Measurements from ENCODE around the gene DNAAF1.
"Not testable (repeated sequence)": the region's sequence is repeated elsewhere in the genome, so short reads cannot be mapped to it uniquely, and the experiment has no call there.

DNAAF1 gene

GRCh38 chr16:84144859-84145639, at the start of gene DNAAF1, which contains the start of gene HSDL1:
Gene DNAAF1, plus strand, starts transcription at chr16:84145308. Its CDS starts 133 bp downstream, at chr16:84145441.
Gene HSDL1, minus strand, starts transcription at chr16:84145177. Its CDS starts 13,856 bp downstream, at chr16:84131321.
- no peaks in the 10 kb centered on the region for H3K9me3 Mint-ChIP-seq
- peak; percentile 94 for DNase-seq
- H3K36me3 Mint-ChIP-seq: peaks cover 3% of the 10 kb centered on the region
- peak within 1 kb of the TSS; percentile 95 for H3K4me3 Mint-ChIP-seq
- CTCF ChIA-PET: interaction anchor here (1.0 kb wide), 1 partner anchor 31 kb away, joined by 3 read pairs; no protein-coding TSS in a partner anchor
- peaks cover 32% of the 10 kb centered on the region for H3K27me3 Mint-ChIP-seq
- H3K27ac Mint-ChIP-seq: peak within 1 kb of the TSS; percentile 86
- H3K4me1 Mint-ChIP-seq: peaks cover 20% of the 10 kb centered on the region

- peaks cover 18% of the 10 kb centered on the region for H3K4me1 Mint-ChIP-seq
- peaks cover 59% of the 10 kb centered on the region for H3K36me3 Mint-ChIP-seq
- H3K27me3 Mint-ChIP-seq: no peaks in the 10 kb centered on the region
- DNase-seq: no peak
- H3K4me3 Mint-ChIP-seq: no peak overlapping the region
- H3K9me3 Mint-ChIP-seq: no peaks in the 10 kb centered on the region
- H3K27ac Mint-ChIP-seq: no peak overlapping the region
- CTCF ChIA-PET: interaction anchor here (1.1 kb wide), 1 partner anchor 80 kb away, joined by 3 read pairs; no protein-coding TSS in a partner anchor
Measured at GRCh38 chr16:84095466-84095865, 49.6 kb upstream of the DNAAF1 start.

GRCh38 chr16:84096447-84097005, 48.6 kb upstream of the DNAAF1 start:
- Mint-ChIP-seq H3K27me3 (no peaks in the 10 kb centered on the region), H3K9me3 (no peaks in the 10 kb centered on the region), H3K36me3 (peaks cover 54% of the 10 kb centered on the region), H3K27ac (no peak overlapping the region), H3K4me1 (peaks cover 15% of the 10 kb centered on the region), H3K4me3 (no peak overlapping the region)
- CTCF ChIA-PET: interaction anchor here (1.1 kb wide), 1 partner anchor 79 kb away, joined by 3 read pairs; no protein-coding TSS in a partner anchor
- no peak for DNase-seq

- H3K27ac Mint-ChIP-seq: no peak overlapping the region
- H3K4me3 Mint-ChIP-seq: no peak overlapping the region
- no peaks in the 10 kb centered on the region for H3K9me3 Mint-ChIP-seq
- H3K36me3 Mint-ChIP-seq: peaks cover 44% of the 10 kb centered on the region
- no peaks in the 10 kb centered on the region for H3K27me3 Mint-ChIP-seq
- peaks cover 19% of the 10 kb centered on the region for H3K4me1 Mint-ChIP-seq
- no peak for DNase-seq
- CTCF ChIA-PET: interaction anchor here (1.7 to 1.9 kb wide), 2 partner anchors 77 to 88 kb away, joined by 5 to 7 read pairs; partner anchors contain the start of gene TAF1C
Measured at GRCh38 chr16:84098939-84099338, 46.2 kb upstream of the DNAAF1 start.

GRCh38 chr16:84103678-84104077, 41.4 kb upstream of the DNAAF1 start:
- CTCF ChIA-PET: no interaction called here
- H3K4me3 Mint-ChIP-seq: no peak overlapping the region
- no peaks in the 10 kb centered on the region for H3K27me3 Mint-ChIP-seq
- no peak for DNase-seq
- H3K36me3 Mint-ChIP-seq: peaks cover 17% of the 10 kb centered on the region
- H3K4me1 Mint-ChIP-seq: peaks cover 18% of the 10 kb centered on the region
- H3K27ac Mint-ChIP-seq: no peak overlapping the region
- H3K9me3 Mint-ChIP-seq: no peaks in the 10 kb centered on the region

- Mint-ChIP-seq H3K27me3 (no peaks in the 10 kb centered on the region), H3K27ac (no peak overlapping the region), H3K36me3 (peaks cover 16% of the 10 kb centered on the region), H3K9me3 (no peaks in the 10 kb centered on the region), H3K4me3 (no peak overlapping the region), H3K4me1 (peaks cover 14% of the 10 kb centered on the region)
- CTCF ChIA-PET: interaction anchor here (1.9 kb wide), 1 partner anchor 17 kb away, joined by 6 read pairs; no protein-coding TSS in a partner anchor
- DNase-seq: no peak
Measured at GRCh38 chr16:84104231-84104630, 40.9 kb upstream of the DNAAF1 start.

- H3K4me3 Mint-ChIP-seq: no peak overlapping the region
- CTCF ChIA-PET: interaction anchor here (1.2 to 1.9 kb wide), 2 partner anchors 18 to 42 kb away, joined by 3 to 6 read pairs; no protein-coding TSS in a partner anchor
- H3K9me3 Mint-ChIP-seq: no peaks in the 10 kb centered on the region
- no peak overlapping the region for H3K27ac Mint-ChIP-seq
- no peak for DNase-seq
- peaks cover 13% of the 10 kb centered on the region for H3K36me3 Mint-ChIP-seq
- peaks cover 4% of the 10 kb centered on the region for H3K4me1 Mint-ChIP-seq
- no peaks in the 10 kb centered on the region for H3K27me3 Mint-ChIP-seq
Measured at GRCh38 chr16:84105301-84105815, 39.8 kb upstream of the DNAAF1 start.

GRCh38 chr16:84105948-84106740, 39.0 kb upstream of the DNAAF1 start:
- peaks cover 12% of the 10 kb centered on the region for H3K36me3 Mint-ChIP-seq
- H3K27ac Mint-ChIP-seq: peak overlapping the region; percentile 57

GRCh38 chr16:84107921-84108320, 37.2 kb upstream of the DNAAF1 start:
- no peak overlapping the region for H3K27ac Mint-ChIP-seq
- no peak overlapping the region for H3K4me3 Mint-ChIP-seq
- H3K4me1 Mint-ChIP-seq: peaks cover 6% of the 10 kb centered on the region
- no peaks in the 10 kb centered on the region for H3K27me3 Mint-ChIP-seq
- no peak for DNase-seq
- H3K36me3 Mint-ChIP-seq: peaks cover 8% of the 10 kb centered on the region
- CTCF ChIA-PET: no interaction called here
- H3K9me3 Mint-ChIP-seq: no peaks in the 10 kb centered on the region

More at GRCh38 chr16:84105948-84106740, 39.0 kb upstream of the DNAAF1 start:
- H3K27me3 Mint-ChIP-seq: no peaks in the 10 kb centered on the region
- no peak for DNase-seq
- no peak overlapping the region for H3K4me3 Mint-ChIP-seq
- peaks cover 10% of the 10 kb centered on the region for H3K4me1 Mint-ChIP-seq
- CTCF ChIA-PET: interaction anchor here (1.2 to 1.9 kb wide), 2 partner anchors 19 to 42 kb away, joined by 3 to 6 read pairs; no protein-coding TSS in a partner anchor
- H3K9me3 Mint-ChIP-seq: no peaks in the 10 kb centered on the region

GRCh38 chr16:84109598-84110335, 35.3 kb upstream of the DNAAF1 start:
- no peak for DNase-seq
- CTCF ChIA-PET: interaction anchor here (1.4 kb wide), 1 partner anchor 44 kb away, joined by 4 read pairs; no protein-coding TSS in a partner anchor
- no peaks in the 10 kb centered on the region for H3K27me3 Mint-ChIP-seq
- H3K36me3 Mint-ChIP-seq: peaks cover 10% of the 10 kb centered on the region
- no peak overlapping the region for H3K4me3 Mint-ChIP-seq
- no peaks in the 10 kb centered on the region for H3K9me3 Mint-ChIP-seq
- H3K27ac Mint-ChIP-seq: no peak overlapping the region
- peaks cover 10% of the 10 kb centered on the region for H3K4me1 Mint-ChIP-seq

- peaks cover 14% of the 10 kb centered on the region for H3K4me1 Mint-ChIP-seq
- no peak overlapping the region for H3K27ac Mint-ChIP-seq
- no peaks in the 10 kb centered on the region for H3K27me3 Mint-ChIP-seq
- no peaks in the 10 kb centered on the region for H3K9me3 Mint-ChIP-seq
- peaks cover 10% of the 10 kb centered on the region for H3K36me3 Mint-ChIP-seq
- no peak overlapping the region for H3K4me3 Mint-ChIP-seq
- CTCF ChIA-PET: interaction anchor here (1.3 to 1.4 kb wide), 2 partner anchors 45 to 76 kb away, joined by 4 read pairs; partner anchors contain the start of gene TAF1C
- DNase-seq: no peak
Measured at GRCh38 chr16:84110527-84110926, 34.6 kb upstream of the DNAAF1 start.

GRCh38 chr16:84111525-84111924, 33.6 kb upstream of the DNAAF1 start:
- Mint-ChIP-seq H3K4me1 (peaks cover 19% of the 10 kb centered on the region), H3K4me3 (no peak overlapping the region), H3K27ac (no peak overlapping the region), H3K27me3 (no peaks in the 10 kb centered on the region), H3K9me3 (no peaks in the 10 kb centered on the region), H3K36me3 (peaks cover 10% of the 10 kb centered on the region)
- CTCF ChIA-PET: interaction anchor here (1.0 to 1.4 kb wide), 3 partner anchors 27 to 75 kb away, joined by 3 to 4 read pairs (median 4); partner anchors contain the start of gene TAF1C
- no peak for DNase-seq

- H3K4me1 Mint-ChIP-seq: peaks cover 19% of the 10 kb centered on the region
- peaks cover 10% of the 10 kb centered on the region for H3K36me3 Mint-ChIP-seq
- not testable (repeated sequence) for H3K4me3 Mint-ChIP-seq, H3K27ac Mint-ChIP-seq, H3K9me3 Mint-ChIP-seq, H3K27me3 Mint-ChIP-seq, DNase-seq
- CTCF ChIA-PET: interaction anchor here (1.0 to 1.3 kb wide), 2 partner anchors 27 to 75 kb away, joined by 3 to 4 read pairs; partner anchors contain the start of gene TAF1C
Measured at GRCh38 chr16:84111949-84112348, 33.2 kb upstream of the DNAAF1 start.
